Measurements from ENCODE around the gene KCNK5. TPM values are rescaled to one million over a fixed set of nuclear protein-coding genes. Genes with fewer than 3 reads are reported as not detected.

The KCNK5 gene
- total RNA-seq, 4 donors from 2014 or later: 9.2 to 14.3 (median 13.0) TPM

DNA sequence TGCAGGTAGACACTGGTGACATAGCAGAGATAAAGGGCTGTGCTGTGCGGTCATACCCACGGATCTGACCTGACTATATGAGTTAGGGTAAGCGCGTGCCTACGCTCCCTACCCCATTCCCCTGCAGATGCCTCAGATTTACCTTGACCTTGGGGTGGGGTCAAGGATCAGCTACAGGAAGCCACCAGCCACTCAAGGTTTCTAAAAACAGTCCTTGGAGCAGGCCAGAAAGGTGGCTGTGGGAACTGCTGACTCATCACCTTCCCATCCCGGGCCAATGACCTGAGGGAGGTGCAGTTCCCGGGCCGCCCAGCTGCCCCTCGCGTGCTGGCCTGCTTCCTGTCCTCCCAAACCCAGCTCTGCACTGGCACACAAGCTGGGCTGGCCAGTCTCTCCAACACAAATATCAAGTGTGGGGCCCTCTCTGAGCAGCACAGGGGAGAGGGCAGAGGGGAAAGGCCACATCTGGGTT lies 23.0 kb downstream of the KCNK5 start:
- no peak overlapping the region for H3K4me3 ChIP-seq (replicated peaks in 1 of 3)
- H3K4me1 ChIP-seq: peaks cover 69 to 99% of the 10 kb centered on the region in 2 donors
- intact Hi-C loops (cut with DNase I): no loop called here
- H3K27ac ChIP-seq: peak overlapping the region; percentile 75 to 91 (median 85)
- no peaks in the 10 kb centered on the region for H3K9me3 ChIP-seq
- H3K27me3 ChIP-seq: no peaks in the 10 kb centered on the region
- H3K36me3 ChIP-seq: no peaks in the 10 kb centered on the region
- peak; percentile 82 to 84 for DNase-seq
- peak in 1 of 2 donors; percentile 24 for TF ChIP-seq POLR2A (IDR thresholded peaks at IDR 0.05)
- TF ChIP-seq, protein P1, sequence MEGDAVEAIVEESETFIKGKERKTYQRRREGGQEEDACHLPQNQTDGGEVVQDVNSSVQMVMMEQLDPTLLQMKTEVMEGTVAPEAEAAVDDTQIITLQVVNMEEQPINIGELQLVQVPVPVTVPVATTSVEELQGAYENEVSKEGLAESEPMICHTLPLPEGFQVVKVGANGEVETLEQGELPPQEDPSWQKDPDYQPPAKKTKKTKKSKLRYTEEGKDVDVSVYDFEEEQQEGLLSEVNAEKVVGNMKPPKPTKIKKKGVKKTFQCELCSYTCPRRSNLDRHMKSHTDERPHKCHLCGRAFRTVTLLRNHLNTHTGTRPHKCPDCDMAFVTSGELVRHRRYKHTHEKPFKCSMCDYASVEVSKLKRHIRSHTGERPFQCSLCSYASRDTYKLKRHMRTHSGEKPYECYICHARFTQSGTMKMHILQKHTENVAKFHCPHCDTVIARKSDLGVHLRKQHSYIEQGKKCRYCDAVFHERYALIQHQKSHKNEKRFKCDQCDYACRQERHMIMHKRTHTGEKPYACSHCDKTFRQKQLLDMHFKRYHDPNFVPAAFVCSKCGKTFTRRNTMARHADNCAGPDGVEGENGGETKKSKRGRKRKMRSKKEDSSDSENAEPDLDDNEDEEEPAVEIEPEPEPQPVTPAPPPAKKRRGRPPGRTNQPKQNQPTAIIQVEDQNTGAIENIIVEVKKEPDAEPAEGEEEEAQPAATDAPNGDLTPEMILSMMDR (IDR thresholded peaks at IDR 0.05): peak in 1 of 6 experiments; percentile 13
- 40 to 87% methylated on average over 5 to 9 of the region's 10 CpGs for WGBS, 2 donors

DNA sequence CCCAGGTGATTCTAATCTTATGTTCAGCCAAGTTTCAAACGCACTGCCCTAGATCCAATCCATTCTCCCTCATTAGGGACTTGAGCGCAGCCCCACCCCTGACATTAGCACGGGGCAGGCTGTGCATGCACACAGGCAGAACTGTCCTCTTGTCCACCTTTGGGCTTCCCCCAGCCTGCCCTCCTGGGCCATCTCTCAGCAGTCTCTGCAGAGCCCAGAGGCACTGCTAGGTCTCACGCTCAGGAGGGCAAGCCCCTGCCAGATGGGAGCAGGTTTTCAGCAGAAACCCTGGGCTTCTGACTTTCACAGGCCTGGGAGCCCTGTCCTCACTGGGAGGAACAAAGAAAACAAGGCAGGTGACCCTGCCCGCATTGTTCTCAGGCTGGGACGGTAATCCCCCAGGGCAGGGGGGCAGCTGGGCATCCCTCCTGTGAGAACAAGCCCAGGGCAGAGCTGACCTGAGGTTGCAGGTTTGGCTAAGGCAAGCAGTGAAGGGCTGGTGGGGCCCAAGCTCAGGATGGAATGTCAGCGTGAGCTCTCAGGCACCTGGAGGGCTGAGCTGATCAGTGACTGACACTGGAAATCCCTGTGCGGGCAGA lies 24.5 kb downstream of the KCNK5 start:
- Histone ChIP-seq H3K4me3 (replicated peaks in 1 of 3) (no peak overlapping the region), H3K27me3 (no peaks in the 10 kb centered on the region), H3K36me3 (no peaks in the 10 kb centered on the region), H3K27ac (peak overlapping the region; percentile 75 to 91 (median 85)), H3K4me1 (peaks cover 66 to 99% of the 10 kb centered on the region in 2 donors), H3K9me3 (no peaks in the 10 kb centered on the region)
- intact Hi-C loops (cut with DNase I): no loop called here
- TF ChIP-seq, protein P1 (IDR thresholded peaks at IDR 0.05): no peak
- no peak for TF ChIP-seq POLR2A (IDR thresholded peaks at IDR 0.05)
- WGBS, 2 donors: 68 to 76% methylated on average over 8 of the region's 8 CpGs
- peak in 1 of 2 donors; percentile 36 for DNase-seq

DNA sequence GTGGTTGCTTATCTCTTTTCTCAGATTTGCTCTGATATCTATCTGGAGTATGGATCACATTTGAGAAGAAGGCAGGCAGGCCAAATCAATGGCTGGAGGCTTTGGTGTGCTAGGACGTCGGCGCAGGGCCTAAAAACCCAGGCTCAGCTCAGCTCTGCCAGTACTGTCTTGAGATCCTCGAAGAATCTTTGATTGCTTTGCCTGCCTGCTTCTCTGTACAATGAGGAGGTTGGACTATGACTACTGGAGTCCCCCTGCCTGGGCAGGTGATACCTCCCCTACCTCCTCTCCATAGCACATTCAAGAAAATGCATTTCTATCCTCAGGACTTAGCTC lies 25.1 kb downstream of the KCNK5 start:
- DNase-seq: no peak
- WGBS, 2 donors: 71 to 74% methylated on average over 2 to 4 of the region's 4 CpGs
- Histone ChIP-seq H3K4me3 (replicated peaks in 1 of 3) (no peak overlapping the region), H3K4me1 (peaks cover 65 to 99% of the 10 kb centered on the region in 2 donors), H3K27ac (peak overlapping the region; percentile 75 to 91 (median 85)), H3K9me3 (no peaks in the 10 kb centered on the region), H3K36me3 (no peaks in the 10 kb centered on the region), H3K27me3 (no peaks in the 10 kb centered on the region)
- intact Hi-C loops (cut with DNase I): no loop called here
- no peak for TF ChIP-seq POLR2A (IDR thresholded peaks at IDR 0.05)
- TF ChIP-seq, protein P1 (IDR thresholded peaks at IDR 0.05): no peak

DNA sequence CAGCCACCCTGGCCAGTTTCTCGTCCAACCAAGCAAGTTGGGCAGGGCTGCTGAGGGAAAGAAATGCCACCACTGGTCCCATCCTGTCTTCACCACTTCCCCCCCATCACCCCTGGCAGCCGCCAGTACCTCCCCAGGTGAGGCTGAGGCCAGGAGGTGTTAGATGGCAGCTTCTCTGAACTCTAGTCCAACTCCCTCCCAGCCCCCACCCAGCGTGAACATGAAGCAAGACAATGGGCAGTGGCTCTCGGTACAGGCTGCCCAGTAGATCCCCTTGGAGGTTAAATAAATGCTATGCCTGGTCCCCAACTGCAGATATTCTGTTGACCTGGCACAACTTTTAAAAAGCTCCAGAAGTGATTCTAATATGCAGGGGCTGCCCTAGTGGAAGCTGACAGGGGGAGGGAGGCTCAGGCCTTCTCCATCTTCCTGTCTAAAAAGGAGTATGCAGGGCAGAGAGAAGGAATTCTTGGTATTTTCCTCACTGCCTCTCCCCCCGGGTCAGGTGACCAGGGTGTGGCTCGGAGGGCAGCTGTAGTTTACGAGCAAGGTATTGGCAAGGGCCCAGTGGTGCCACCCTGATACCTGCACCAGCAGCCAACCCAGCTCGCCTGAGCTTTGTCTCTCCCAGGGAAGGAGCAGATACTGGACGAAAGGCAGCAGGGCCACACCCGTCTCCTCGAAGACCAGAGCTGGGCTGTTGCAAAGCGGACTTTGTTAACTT lies 25.7 kb downstream of the KCNK5 start:
- intact Hi-C loops (cut with DNase I): no loop called here
- Histone ChIP-seq H3K27me3 (no peaks in the 10 kb centered on the region), H3K4me3 (replicated peaks in 1 of 3) (no peak overlapping the region), H3K4me1 (peaks cover 65 to 98% of the 10 kb centered on the region in 2 donors), H3K27ac (peak overlapping the region; percentile 75 to 91 (median 85)), H3K36me3 (no peaks in the 10 kb centered on the region), H3K9me3 (no peaks in the 10 kb centered on the region)
- 52 to 55% methylated on average over 11 to 12 of the region's 12 CpGs for WGBS, 2 donors
- peak; percentile 95 to 97 for DNase-seq
- TF ChIP-seq POLR2A (IDR thresholded peaks at IDR 0.05): no peak
- TF ChIP-seq, protein P1 (IDR thresholded peaks at IDR 0.05): no peak

DNA sequence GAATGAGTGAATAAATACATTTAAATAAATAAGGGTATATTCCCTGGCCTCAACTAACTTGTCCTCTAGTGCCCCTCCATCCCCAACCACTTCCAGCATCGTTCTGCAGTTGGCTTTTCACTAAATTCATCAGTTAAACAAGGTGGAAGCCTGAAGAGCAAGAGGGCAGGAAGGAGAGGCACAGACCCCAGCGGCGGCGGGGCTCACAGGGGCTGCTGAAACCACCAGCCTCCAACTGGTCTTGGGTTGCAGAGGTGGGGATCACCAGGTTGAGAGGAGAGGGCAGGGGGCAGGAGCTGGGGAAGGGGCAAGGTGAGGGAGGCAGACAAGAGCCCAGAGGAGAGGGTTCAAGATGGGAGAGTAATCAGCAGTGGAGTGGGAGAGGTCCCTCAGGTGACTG lies 27.1 kb downstream of the KCNK5 start:
- WGBS, 2 donors: 92 to 93% methylated on average over 4 of the region's 4 CpGs
- peaks cover 74 to 97% of the 10 kb centered on the region in 2 donors for H3K4me1 ChIP-seq

More for the DNA sequence above, 27.1 kb downstream of the KCNK5 start:
- intact Hi-C loops (cut with DNase I): no loop called here
- no peak for TF ChIP-seq POLR2A (IDR thresholded peaks at IDR 0.05)
- TF ChIP-seq, protein P1 (IDR thresholded peaks at IDR 0.05): no peak
- H3K36me3 ChIP-seq: no peaks in the 10 kb centered on the region
- H3K4me3 ChIP-seq (replicated peaks in 1 of 3): no peak overlapping the region
- H3K9me3 ChIP-seq: no peaks in the 10 kb centered on the region
- no peaks in the 10 kb centered on the region for H3K27me3 ChIP-seq
- H3K27ac ChIP-seq: peak overlapping the region in 2 of 3 donors; percentile 85 to 91
- no peak for DNase-seq
